DMS53 treated with DMSO at 0.1 percent for 48 hours (cell line): Measurements from ENCODE around the gene SLC7A11.
"Not testable (repeated sequence)": the region's sequence is repeated elsewhere in the genome, so short reads cannot be mapped to it uniquely, and the experiment has no call there.

ENCODE experiments used
- DNase-seq: peaks from one replicate; lab custom pipeline; 2025; ENCODE audit not compliant: unreplicated experiment; lab: John Stamatoyannopoulos, UW

SLC7A11 gene

GRCh38 chr4:138243369-138243768, 1.2 kb upstream of the SLC7A11 start:
- no peak for DNase-seq

GRCh38 chr4:138242834-138243156, 646 bp upstream of the SLC7A11 start:
- no peak for DNase-seq

GRCh38 chr4:138241281-138242075, 671 bp downstream of the SLC7A11 start:
- no peak for DNase-seq

GRCh38 chr4:138239491-138239890, 2.7 kb downstream of the SLC7A11 start:
- DNase-seq: no peak

GRCh38 chr4:138238521-138239292, 3.4 kb downstream of the SLC7A11 start:
- DNase-seq: no peak

GRCh38 chr4:138237132-138237531, 5.0 kb downstream of the SLC7A11 start:
- not testable (repeated sequence) for DNase-seq

- DNase-seq: no peak
Measured at GRCh38 chr4:138236037-138236436, 6.1 kb downstream of the SLC7A11 start.

GRCh38 chr4:138235419-138235952, 6.7 kb downstream of the SLC7A11 start:
- DNase-seq: no peak

GRCh38 chr4:138234248-138234647, 7.9 kb downstream of the SLC7A11 start:
- DNase-seq: no peak

GRCh38 chr4:138233313-138234034, 8.7 kb downstream of the SLC7A11 start:
- DNase-seq: no peak

- DNase-seq: no peak
Measured at GRCh38 chr4:138232364-138232763, 9.8 kb downstream of the SLC7A11 start.

- DNase-seq: no peak
Measured at GRCh38 chr4:138230048-138230447, 12.1 kb downstream of the SLC7A11 start.

GRCh38 chr4:138229160-138229559, 13.0 kb downstream of the SLC7A11 start:
- DNase-seq: no peak

- DNase-seq: no peak
Measured at GRCh38 chr4:138226351-138226750, 15.8 kb downstream of the SLC7A11 start.

- DNase-seq: no peak
Measured at GRCh38 chr4:138225477-138225876, 16.7 kb downstream of the SLC7A11 start.

- DNase-seq: no peak
Measured at GRCh38 chr4:138224614-138225013, 17.5 kb downstream of the SLC7A11 start.

- no peak for DNase-seq
Measured at GRCh38 chr4:138223231-138223910, 18.8 kb downstream of the SLC7A11 start.

GRCh38 chr4:138222046-138222445, 20.1 kb downstream of the SLC7A11 start:
- no peak for DNase-seq

GRCh38 chr4:138218976-138219375, 23.2 kb downstream of the SLC7A11 start:
- DNase-seq: no peak

- DNase-seq: no peak
Measured at GRCh38 chr4:138217567-138217966, 24.6 kb downstream of the SLC7A11 start.

- no peak for DNase-seq
Measured at GRCh38 chr4:138216272-138216867, 25.8 kb downstream of the SLC7A11 start.
